ENCODE data around the gene COCH. TPM values are rescaled to one million over a fixed set of nuclear protein-coding genes. Genes with fewer than 3 reads are reported as not detected.

COCH gene
- total RNA-seq, 4 donors from 2014 or later, result 1.9 to 19.6 (median 5.9) TPM

DNA sequence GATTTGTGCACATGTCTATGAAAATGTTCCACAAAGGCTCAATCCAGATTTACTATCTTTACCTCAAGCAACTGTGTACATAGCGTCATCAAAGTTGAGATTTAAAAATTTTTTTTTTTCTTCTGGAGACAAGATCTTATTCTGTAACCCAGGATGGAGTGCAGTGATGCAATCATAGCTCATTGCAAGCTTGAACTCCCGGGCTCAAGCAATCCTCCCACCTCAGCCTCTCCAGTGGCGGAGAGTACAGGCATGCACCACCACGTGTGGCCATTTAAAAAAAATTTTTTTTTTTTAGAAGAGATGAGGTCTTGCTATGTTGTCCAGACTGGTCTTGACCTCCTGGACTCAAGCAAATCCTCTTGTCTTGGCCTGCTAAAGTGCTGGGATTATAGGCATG lies 2.3 kb downstream of the COCH start:
- Histone ChIP-seq H3K36me3 (no peaks in the 10 kb centered on the region), H3K27me3 (peaks cover 42% of the 10 kb centered on the region), H3K27ac (no peak overlapping the region), H3K4me1 (peaks cover 17% of the 10 kb centered on the region), H3K4me3 (no peak overlapping the region), H3K9me3 (no peaks in the 10 kb centered on the region)
- TF ChIP-seq EP300 (IDR thresholded peaks at IDR 0.05), result no peak
- TF ChIP-seq POLR2A (IDR thresholded peaks at IDR 0.05), result no peak
- TF ChIP-seq, protein P1, sequence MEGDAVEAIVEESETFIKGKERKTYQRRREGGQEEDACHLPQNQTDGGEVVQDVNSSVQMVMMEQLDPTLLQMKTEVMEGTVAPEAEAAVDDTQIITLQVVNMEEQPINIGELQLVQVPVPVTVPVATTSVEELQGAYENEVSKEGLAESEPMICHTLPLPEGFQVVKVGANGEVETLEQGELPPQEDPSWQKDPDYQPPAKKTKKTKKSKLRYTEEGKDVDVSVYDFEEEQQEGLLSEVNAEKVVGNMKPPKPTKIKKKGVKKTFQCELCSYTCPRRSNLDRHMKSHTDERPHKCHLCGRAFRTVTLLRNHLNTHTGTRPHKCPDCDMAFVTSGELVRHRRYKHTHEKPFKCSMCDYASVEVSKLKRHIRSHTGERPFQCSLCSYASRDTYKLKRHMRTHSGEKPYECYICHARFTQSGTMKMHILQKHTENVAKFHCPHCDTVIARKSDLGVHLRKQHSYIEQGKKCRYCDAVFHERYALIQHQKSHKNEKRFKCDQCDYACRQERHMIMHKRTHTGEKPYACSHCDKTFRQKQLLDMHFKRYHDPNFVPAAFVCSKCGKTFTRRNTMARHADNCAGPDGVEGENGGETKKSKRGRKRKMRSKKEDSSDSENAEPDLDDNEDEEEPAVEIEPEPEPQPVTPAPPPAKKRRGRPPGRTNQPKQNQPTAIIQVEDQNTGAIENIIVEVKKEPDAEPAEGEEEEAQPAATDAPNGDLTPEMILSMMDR (IDR thresholded peaks at IDR 0.05), result no peak
- no peak for DNase-seq (ENCODE audit: low spot score in 2 of 2)
- 63% methylated on average over 4 of the region's 4 CpGs for WGBS

DNA sequence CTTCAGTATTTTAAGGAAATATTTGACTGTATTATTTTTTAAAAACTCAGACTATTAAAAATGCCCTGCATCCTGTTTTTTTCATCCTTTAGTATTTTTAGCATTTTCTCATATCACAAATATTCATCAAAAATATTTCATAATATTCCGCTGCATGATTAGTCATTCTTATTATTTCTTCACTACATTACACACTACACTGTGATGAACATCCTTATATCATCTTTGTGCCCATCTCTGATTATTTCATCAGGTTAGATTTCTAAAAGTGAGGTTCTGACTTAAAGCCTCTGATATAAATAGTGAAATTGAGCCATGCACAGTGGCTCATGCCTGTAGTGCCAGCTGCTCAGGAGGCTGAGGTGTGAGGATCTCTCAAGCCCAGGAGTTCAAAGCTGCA lies 8.1 kb downstream of the COCH start:
- Histone ChIP-seq H3K27ac (no peak overlapping the region), H3K4me1 (no peaks in the 10 kb centered on the region), H3K27me3 (peaks cover 4% of the 10 kb centered on the region), H3K9me3 (no peaks in the 10 kb centered on the region), H3K36me3 (no peaks in the 10 kb centered on the region), H3K4me3 (no peak overlapping the region)
- no peak for TF ChIP-seq POLR2A (IDR thresholded peaks at IDR 0.05)
- TF ChIP-seq EP300 (IDR thresholded peaks at IDR 0.05), result no peak
- TF ChIP-seq, protein P1 (IDR thresholded peaks at IDR 0.05), result no peak
- no peak for TF ChIP-seq POLR2AphosphoS5 (IDR thresholded peaks at IDR 0.05)
- no peak for DNase-seq (ENCODE audit: low spot score in 2 of 2)
- 50% methylated on average over 1 of the region's 1 CpG for WGBS

DNA sequence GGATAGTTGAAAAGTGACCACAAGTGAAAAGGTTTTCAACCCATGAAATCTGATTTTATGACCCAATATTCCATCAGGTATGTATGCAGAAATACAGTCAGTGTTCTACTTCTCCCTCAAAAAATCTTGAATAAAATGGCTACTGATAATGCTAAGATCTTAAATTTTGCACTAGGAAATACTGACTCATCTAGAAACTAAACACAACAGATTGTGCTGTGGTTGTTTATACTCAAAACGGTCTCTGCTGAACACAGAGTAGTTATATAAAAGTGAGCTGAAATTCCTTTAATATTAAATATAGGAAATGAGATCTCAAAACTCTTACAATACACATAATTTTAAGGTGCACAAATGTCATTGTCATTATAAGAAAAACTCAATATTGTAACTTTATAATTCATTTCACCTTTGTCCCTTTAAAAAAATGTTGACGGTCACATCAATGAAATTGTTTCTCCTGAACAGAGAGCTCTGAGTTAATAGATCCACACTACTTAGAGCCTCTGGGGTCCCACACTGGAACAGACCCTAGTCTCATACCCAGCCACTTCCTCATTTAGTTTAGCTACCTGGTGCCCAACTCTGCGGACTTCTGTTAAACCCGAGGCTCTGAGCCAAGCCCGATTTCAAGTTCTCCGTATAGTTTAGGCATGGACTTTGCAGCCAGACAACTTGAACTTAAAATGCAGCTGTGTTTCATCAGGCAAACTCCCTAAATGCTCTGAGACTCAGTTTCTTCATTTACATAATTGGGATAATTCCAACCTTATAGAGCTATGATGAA lies 9.3 kb downstream of the COCH start:
- Histone ChIP-seq H3K27me3 (no peaks in the 10 kb centered on the region), H3K36me3 (no peaks in the 10 kb centered on the region), H3K4me3 (no peak overlapping the region), H3K9me3 (no peaks in the 10 kb centered on the region), H3K4me1 (no peaks in the 10 kb centered on the region), H3K27ac (no peak overlapping the region)
- DNase-seq (ENCODE audit: low spot score in 2 of 2), result no peak
- 88% methylated on average over 6 of the region's 6 CpGs for WGBS
- no peak for TF ChIP-seq POLR2AphosphoS5 (IDR thresholded peaks at IDR 0.05)
- TF ChIP-seq, protein P1 (IDR thresholded peaks at IDR 0.05), result no peak
- no peak for TF ChIP-seq EP300 (IDR thresholded peaks at IDR 0.05)
- no peak for TF ChIP-seq POLR2A (IDR thresholded peaks at IDR 0.05)

DNA sequence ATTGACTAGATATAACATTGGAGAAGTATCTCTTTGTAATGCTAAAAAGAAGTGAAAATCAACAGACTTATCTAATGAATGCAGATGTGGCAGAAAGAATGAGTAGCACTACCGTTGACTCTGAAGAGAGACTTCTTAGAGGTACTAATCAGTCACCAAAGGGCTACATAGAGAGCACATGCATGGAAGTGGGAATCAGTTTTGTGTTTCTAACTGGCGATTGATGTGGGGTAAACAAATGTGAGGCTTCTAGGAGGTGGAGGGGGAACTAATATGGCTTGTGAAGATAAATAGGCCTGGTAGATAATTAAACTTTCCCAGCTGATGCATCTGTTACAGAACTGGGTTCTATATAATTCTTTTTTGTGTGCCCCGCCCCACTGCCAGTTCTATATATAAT lies 10.5 kb downstream of the COCH start:
- H3K4me1 ChIP-seq, result no peaks in the 10 kb centered on the region
- WGBS, result 83% methylated on average over 3 of the region's 3 CpGs
- no peaks in the 10 kb centered on the region for H3K9me3 ChIP-seq
- H3K27ac ChIP-seq, result no peak overlapping the region
- no peak for TF ChIP-seq POLR2AphosphoS5 (IDR thresholded peaks at IDR 0.05)
- TF ChIP-seq, protein P1 (IDR thresholded peaks at IDR 0.05), result no peak
- no peak overlapping the region for H3K4me3 ChIP-seq
- no peaks in the 10 kb centered on the region for H3K36me3 ChIP-seq
- no peaks in the 10 kb centered on the region for H3K27me3 ChIP-seq
- no peak for DNase-seq (ENCODE audit: low spot score in 2 of 2)

DNA sequence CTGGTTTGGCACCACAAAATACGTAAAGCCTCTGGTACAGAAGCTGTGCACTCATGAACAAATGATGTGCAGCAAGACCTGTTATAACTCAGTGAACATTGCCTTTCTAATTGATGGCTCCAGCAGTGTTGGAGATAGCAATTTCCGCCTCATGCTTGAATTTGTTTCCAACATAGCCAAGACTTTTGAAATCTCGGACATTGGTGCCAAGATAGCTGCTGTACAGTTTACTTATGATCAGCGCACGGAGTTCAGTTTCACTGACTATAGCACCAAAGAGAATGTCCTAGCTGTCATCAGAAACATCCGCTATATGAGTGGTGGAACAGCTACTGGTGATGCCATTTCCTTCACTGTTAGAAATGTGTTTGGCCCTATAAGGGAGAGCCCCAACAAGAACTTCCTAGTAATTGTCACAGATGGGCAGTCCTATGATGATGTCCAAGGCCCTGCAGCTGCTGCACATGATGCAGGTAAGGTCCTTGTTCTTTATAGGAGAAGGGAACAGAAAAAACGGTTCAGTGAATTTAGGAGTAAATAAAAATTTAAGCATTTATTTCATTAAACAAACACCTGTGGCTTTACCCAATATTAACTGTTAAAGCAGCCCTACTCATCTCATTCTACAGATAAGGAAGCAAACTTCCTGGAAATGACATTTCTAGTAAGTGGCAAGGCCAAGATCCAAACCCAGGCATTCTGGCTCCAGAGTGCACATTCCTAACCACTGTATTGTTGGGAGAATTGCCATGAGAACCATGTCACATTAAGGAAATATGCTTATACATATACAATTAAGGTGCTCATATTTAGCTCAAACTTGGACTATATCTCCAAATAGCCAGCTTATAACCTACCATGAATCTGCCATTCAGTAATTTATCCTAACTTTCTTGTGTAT lies 11.7 kb downstream of the COCH start:
- Histone ChIP-seq H3K36me3 (no peaks in the 10 kb centered on the region), H3K27me3 (no peaks in the 10 kb centered on the region), H3K4me1 (no peaks in the 10 kb centered on the region), H3K27ac (no peak overlapping the region), H3K9me3 (no peaks in the 10 kb centered on the region), H3K4me3 (no peak overlapping the region)
- WGBS, result 88% methylated on average over 7 of the region's 7 CpGs
- TF ChIP-seq POLR2A (IDR thresholded peaks at IDR 0.05), result no peak
- TF ChIP-seq, protein P1 (IDR thresholded peaks at IDR 0.05), result no peak
- no peak for TF ChIP-seq POLR2AphosphoS5 (IDR thresholded peaks at IDR 0.05)
- no peak for TF ChIP-seq EP300 (IDR thresholded peaks at IDR 0.05)
- DNase-seq (ENCODE audit: low spot score in 2 of 2), result no peak

Data from suprapubic skin (tissue), 4 donors.